KMS-11 (cell line): ENCODE results near the gene NECTIN1.

ENCODE experiments used
- H2AFZ ChIP-seq: fragments of 200-600 bp; sonication (generic); 2 replicates; pipeline ENCODE4 v1.6.1; 2016; ENCODE audit warnings: antibody characterized with exemption, mixed run types, low read depth
- H3K27ac ChIP-seq: fragments of 200-600 bp; sonication (generic); 2 replicates; pipeline ENCODE4 v1.6.1; 2016; ENCODE audit warnings: mild to moderate bottlenecking, mixed run types
- H3K27me3 ChIP-seq: fragments of 200-600 bp; sonication (generic); 2 replicates; pipeline ENCODE4 v1.6.1; 2017; ENCODE audit warnings: mild to moderate bottlenecking, low read depth, mixed run types, moderate library complexity; ENCODE audit not compliant: insufficient read depth
- H3K36me3 ChIP-seq: fragments of 200-600 bp; sonication (generic); 2 replicates; pipeline ENCODE4 v1.6.1; 2017; ENCODE audit warnings: mild to moderate bottlenecking, mixed run types; ENCODE audit not compliant: insufficient read depth
- H3K4me1 ChIP-seq: fragments of 200-600 bp; sonication (generic); 2 replicates; pipeline ENCODE4 v1.6.1; 2016; ENCODE audit warnings: mild to moderate bottlenecking, low read depth, mixed run types; ENCODE audit not compliant: poor library complexity, severe bottlenecking
- H3K4me2 ChIP-seq: fragments of 200-600 bp; sonication (generic); 2 replicates; pipeline ENCODE4 v1.7.0; 2016; ENCODE audit warnings: mild to moderate bottlenecking, mixed run types
- H3K4me3 ChIP-seq: fragments of 200-600 bp; sonication (generic); IDR thresholded peaks from 2 replicates; pipeline ENCODE4 v1.6.1; 2017; ENCODE audit warnings: low read depth, low read length, mixed read lengths; ENCODE audit not compliant: insufficient read depth
- H3K79me2 ChIP-seq: fragments of 200-600 bp; sonication (generic); 2 replicates; pipeline ENCODE4 v1.6.1; 2016; ENCODE audit warnings: low read depth, mixed run types; ENCODE audit not compliant: insufficient read depth
- H3K9ac ChIP-seq: fragments of 200-600 bp; sonication (generic); 2 replicates; pipeline ENCODE4 v1.6.1; 2016; ENCODE audit warnings: mild to moderate bottlenecking, mixed run types
- H4K20me1 ChIP-seq: fragments of 200-600 bp; sonication (generic); 2 replicates; pipeline ENCODE4 v1.6.1; 2016; ENCODE audit warnings: mild to moderate bottlenecking, mixed run types; ENCODE audit not compliant: insufficient read depth
- TF ChIP-seq, protein P1 (sequence below): fragments of 200-600 bp; sonication (generic); conservative IDR thresholded peaks from 2 replicates; pipeline ENCODE4 v1.6.1; 2017; ENCODE audit warnings: low read depth, mild to moderate bottlenecking, antibody characterized with exemption, low read length, moderate library complexity, mixed read lengths

The NECTIN1 gene

DNA sequence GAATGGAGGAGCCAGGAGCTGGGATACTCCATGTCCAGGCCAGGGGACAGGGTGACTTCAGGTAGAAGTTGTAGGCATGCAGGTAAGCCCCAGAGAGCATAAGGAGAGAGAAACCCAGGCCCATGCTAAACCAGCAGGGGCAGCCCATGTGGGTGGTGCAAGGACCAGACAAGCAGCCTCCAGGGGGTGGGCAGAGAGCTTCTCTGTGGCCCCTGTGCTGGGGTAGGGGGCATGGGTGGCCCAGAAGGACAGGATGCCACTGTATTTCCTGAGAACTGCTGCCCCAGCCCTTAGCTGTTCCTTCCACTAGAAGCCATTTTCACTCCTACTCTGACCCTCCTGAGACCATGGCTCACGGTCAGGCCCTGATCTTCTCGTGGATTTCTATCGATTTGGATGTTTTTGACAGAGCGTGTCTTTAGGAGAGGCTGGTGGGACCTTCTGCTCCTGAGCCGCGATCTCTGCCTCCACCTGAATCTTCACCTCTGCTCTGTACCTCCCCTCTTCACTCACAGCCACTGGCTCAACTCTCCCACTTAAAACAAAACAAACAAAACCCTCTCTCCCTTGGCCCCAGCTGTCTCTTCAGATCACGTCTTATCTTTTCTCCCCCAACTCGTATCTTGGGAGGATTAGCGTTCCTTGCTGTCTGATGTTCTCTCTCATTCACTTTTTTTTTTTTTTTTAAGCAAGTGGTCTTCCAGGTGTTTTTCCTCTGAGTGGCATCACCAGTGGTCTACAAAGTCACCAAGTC lies 112.2 kb downstream of the NECTIN1 start:
- no peak overlapping the region for H3K27ac ChIP-seq

DNA sequence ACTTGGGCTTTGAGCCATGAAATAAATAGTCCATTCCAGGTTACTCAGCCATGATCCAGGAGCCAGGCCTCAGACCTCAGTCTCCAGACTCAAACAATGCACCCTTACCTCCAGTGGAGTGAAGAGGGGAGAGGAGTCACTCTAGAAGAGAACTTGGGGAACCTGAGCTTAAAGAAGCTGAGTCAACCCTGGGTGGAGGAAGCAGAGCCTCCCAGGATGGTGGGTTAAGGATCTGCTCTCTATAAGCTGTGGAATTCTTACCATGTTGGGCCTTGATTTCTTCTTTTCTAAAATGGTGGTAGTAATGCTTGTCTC lies 113.2 kb downstream of the NECTIN1 start:
- Histone ChIP-seq H3K27ac (no peak overlapping the region), H3K4me3 (no peak overlapping the region), H3K9ac (no peak overlapping the region)

More for the DNA sequence above, 112.2 kb downstream of the NECTIN1 start:
- Histone ChIP-seq H3K4me2 (no peak overlapping the region), H3K27me3 (no peaks in the 10 kb centered on the region), H3K4me3 (no peak overlapping the region), H3K36me3 (no peaks in the 10 kb centered on the region), H2AFZ (no peak overlapping the region), H3K79me2 (no peaks in the 10 kb centered on the region), H3K4me1 (no peaks in the 10 kb centered on the region), H4K20me1 (no peaks in the 10 kb centered on the region), H3K9ac (no peak overlapping the region)
- TF ChIP-seq, protein P1, sequence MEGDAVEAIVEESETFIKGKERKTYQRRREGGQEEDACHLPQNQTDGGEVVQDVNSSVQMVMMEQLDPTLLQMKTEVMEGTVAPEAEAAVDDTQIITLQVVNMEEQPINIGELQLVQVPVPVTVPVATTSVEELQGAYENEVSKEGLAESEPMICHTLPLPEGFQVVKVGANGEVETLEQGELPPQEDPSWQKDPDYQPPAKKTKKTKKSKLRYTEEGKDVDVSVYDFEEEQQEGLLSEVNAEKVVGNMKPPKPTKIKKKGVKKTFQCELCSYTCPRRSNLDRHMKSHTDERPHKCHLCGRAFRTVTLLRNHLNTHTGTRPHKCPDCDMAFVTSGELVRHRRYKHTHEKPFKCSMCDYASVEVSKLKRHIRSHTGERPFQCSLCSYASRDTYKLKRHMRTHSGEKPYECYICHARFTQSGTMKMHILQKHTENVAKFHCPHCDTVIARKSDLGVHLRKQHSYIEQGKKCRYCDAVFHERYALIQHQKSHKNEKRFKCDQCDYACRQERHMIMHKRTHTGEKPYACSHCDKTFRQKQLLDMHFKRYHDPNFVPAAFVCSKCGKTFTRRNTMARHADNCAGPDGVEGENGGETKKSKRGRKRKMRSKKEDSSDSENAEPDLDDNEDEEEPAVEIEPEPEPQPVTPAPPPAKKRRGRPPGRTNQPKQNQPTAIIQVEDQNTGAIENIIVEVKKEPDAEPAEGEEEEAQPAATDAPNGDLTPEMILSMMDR = no peak

DNA sequence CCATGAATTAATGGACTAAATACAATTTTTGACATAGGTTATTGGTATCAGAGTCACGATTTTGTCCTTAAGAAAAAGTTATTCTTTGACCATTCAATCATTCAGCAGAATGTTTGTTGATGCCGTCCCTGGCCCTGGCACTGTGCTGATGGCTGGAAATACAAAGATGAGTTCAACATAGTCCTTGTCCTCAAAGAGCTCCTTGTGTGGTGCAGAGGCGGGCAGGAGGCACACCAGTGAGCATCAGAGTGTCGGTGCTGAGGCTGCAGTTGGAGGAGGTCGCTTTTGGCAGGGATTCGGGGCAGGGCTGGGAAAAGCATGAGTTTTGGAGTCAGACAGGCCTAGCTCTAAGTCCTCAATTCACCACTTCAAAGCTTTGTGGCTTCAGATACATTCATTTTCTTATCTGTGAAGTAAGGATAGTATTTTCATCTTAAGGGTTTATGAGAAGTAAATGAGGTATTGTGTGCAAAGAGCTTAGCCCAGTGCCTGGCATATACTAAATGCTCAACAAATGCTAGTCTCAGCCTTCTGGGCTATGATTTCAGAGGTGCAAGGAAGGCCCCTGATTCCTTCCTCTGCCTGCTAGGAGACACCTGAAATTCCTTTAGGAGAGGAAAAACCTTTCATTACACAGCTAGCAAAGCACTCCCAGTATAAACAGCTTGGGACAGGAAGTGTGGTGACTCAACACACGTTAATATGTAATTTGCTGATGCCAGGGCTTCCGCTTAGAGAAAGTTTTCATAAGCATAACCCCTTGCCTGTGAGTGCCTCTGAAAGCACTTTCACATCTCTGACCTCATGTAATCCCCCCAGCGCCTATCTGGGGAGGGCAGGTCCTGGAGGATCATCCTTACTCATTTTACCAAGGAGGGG lies 113.8 kb downstream of the NECTIN1 start:
- Histone ChIP-seq H3K27ac (no peak overlapping the region), H3K79me2 (no peaks in the 10 kb centered on the region), H3K27me3 (no peaks in the 10 kb centered on the region), H2AFZ (no peak overlapping the region), H3K4me2 (no peak overlapping the region), H3K4me1 (no peaks in the 10 kb centered on the region), H3K4me3 (no peak overlapping the region), H4K20me1 (no peaks in the 10 kb centered on the region), H3K36me3 (no peaks in the 10 kb centered on the region), H3K9ac (no peak overlapping the region)
- TF ChIP-seq, protein P1 = no peak

More for the DNA sequence above, 113.2 kb downstream of the NECTIN1 start:
- no peaks in the 10 kb centered on the region for H3K36me3 ChIP-seq
- H3K27me3 ChIP-seq = no peaks in the 10 kb centered on the region
- TF ChIP-seq, protein P1 = no peak
- no peak overlapping the region for H2AFZ ChIP-seq
- no peaks in the 10 kb centered on the region for H3K4me1 ChIP-seq
- H3K79me2 ChIP-seq = no peaks in the 10 kb centered on the region
- H3K4me2 ChIP-seq = no peak overlapping the region
- no peaks in the 10 kb centered on the region for H4K20me1 ChIP-seq

GRCh38 chr11:119614222-119615002 lies 114.6 kb downstream of the NECTIN1 start:
- H3K79me2 ChIP-seq = no peaks in the 10 kb centered on the region
- TF ChIP-seq, protein P1 = no peak
- no peaks in the 10 kb centered on the region for H4K20me1 ChIP-seq
- H3K36me3 ChIP-seq = no peaks in the 10 kb centered on the region
- no peak overlapping the region for H2AFZ ChIP-seq
- no peaks in the 10 kb centered on the region for H3K4me1 ChIP-seq
- H3K27ac ChIP-seq = no peak overlapping the region
- H3K9ac ChIP-seq = no peak overlapping the region
- no peak overlapping the region for H3K4me3 ChIP-seq
- no peak overlapping the region for H3K4me2 ChIP-seq
- no peaks in the 10 kb centered on the region for H3K27me3 ChIP-seq
